Measurements from ENCODE around the gene ACOX3. TPM values are rescaled to one million over a fixed set of nuclear protein-coding genes. Genes with fewer than 3 reads are reported as not detected.

ACOX3 gene
- total RNA-seq, 4 donors from 2014 or later: 17.9 to 31.1 (median 22.5) TPM

DNA sequence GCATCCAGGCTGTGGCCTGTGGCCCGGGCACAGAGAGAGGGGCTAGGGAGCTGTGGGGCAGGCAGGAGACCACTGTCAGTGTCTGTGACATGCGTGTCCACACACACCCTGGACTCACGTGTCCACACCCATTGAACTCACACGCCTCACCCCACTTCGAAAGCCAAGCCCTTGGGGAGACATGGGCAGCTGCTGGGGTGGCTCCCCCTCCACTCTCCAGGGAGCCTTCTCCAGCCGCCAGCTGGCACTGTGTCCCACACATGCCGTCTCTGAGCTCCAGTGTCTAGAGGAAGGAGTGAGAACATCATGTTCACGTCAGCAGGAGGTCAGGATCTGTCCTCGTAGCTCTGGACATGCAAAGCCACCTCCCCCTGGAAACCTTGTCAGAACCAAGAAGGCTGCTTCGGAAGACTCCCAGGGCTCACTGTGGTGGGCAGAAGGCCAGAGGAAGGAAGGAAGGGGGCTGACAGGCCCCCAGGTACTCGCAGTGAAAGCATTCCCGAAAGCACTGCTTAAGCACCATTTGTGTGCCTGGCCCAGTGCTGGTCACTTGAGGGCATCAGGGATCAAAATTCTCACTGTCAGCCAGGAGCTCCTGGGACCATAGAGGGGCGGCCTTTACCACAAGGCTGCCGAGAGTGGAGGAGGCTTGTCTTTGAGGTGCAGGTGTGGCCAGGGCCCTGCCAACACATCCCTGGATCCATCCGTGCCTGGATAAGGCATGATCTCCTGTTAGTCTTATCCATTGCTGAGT, 109.5 kb downstream of the ACOX3 start:
- H3K27ac ChIP-seq: no peak overlapping the region
- no peaks in the 10 kb centered on the region for H3K36me3 ChIP-seq
- no peaks in the 10 kb centered on the region for H3K27me3 ChIP-seq
- H3K9me3 ChIP-seq: peaks cover 0 to 4% of the 10 kb centered on the region in 2 donors
- H3K4me1 ChIP-seq: peaks cover 0 to 5% of the 10 kb centered on the region in 2 donors
- peak; percentile 14 to 19 for DNase-seq
- intact Hi-C loops (cut with DNase I; ENCODE audit: low total_unique reads): no loop called here
- H3K4me3 ChIP-seq: no peak overlapping the region
- no peak for TF ChIP-seq POLR2A (IDR thresholded peaks at IDR 0.05)
- TF ChIP-seq, protein P1, sequence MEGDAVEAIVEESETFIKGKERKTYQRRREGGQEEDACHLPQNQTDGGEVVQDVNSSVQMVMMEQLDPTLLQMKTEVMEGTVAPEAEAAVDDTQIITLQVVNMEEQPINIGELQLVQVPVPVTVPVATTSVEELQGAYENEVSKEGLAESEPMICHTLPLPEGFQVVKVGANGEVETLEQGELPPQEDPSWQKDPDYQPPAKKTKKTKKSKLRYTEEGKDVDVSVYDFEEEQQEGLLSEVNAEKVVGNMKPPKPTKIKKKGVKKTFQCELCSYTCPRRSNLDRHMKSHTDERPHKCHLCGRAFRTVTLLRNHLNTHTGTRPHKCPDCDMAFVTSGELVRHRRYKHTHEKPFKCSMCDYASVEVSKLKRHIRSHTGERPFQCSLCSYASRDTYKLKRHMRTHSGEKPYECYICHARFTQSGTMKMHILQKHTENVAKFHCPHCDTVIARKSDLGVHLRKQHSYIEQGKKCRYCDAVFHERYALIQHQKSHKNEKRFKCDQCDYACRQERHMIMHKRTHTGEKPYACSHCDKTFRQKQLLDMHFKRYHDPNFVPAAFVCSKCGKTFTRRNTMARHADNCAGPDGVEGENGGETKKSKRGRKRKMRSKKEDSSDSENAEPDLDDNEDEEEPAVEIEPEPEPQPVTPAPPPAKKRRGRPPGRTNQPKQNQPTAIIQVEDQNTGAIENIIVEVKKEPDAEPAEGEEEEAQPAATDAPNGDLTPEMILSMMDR (IDR thresholded peaks at IDR 0.05): no peak

DNA sequence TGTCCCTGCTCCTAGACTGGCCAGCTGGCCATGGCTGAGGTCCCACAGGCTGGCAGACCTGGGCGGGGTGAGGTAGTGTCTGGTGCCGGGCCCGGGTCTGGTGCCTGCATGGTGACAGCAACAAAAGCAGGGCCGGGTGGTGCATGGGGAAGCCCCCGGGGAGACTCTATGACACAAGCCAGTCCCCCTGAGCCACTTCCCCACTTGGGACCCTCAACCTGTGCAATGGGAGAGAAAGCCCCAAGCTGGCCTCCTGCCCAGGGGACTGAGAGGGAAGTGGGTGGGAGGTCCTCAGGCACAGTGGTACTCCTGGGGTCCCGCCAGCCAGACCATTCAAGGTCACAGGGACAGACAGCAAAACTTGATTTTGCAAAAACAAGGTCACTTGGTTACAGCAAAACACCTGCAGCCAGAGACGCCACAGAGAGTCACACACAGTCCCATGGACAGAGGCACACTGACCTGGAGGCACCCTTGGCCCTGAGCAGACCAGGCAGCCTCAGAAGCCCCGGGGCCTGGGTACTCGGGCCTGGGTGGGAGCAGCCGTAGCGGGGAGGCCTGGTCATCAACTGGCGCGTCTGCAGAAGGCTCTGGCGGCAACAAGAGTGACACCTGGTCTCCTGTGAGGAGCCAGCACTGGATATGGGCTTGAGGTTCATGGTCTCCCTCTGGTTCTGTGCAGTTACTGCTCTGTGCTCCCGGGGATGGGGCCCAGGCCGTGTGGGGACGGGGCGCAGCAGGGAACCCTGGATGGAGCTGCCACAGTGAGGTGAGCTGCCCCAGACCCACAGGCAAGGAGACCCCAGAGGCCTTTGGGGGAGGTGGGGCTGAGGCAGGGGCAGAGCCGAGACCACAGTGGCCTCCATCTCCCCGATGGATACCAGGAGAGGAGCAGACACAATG, 110.4 kb downstream of the ACOX3 start:
- intact Hi-C loops (cut with DNase I; ENCODE audit: low total_unique reads): no loop called here
- no peaks in the 10 kb centered on the region for H3K36me3 ChIP-seq
- DNase-seq: peak; percentile 12 to 19
- H3K4me1 ChIP-seq: peaks cover 0 to 5% of the 10 kb centered on the region in 2 donors
- no peaks in the 10 kb centered on the region for H3K27me3 ChIP-seq
- no peak overlapping the region for H3K4me3 ChIP-seq
- H3K9me3 ChIP-seq: peaks cover 0 to 4% of the 10 kb centered on the region in 2 donors
- no peak overlapping the region for H3K27ac ChIP-seq
- TF ChIP-seq, protein P1 (IDR thresholded peaks at IDR 0.05): no peak
- no peak for TF ChIP-seq POLR2A (IDR thresholded peaks at IDR 0.05)

DNA sequence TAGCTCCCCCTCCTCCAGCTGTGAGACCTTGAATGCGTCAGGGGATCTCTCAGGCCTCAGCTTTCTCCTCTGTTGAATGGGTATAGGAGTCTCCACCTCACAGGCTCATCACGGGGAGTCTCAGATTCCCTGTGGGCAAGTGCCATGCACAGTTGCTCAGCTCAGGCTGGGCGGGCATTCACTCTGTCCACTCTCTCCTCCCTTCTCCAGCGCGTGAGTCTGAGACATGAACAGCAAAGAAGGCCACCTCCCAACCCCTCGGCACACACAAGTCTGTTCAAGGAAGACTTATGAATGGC, 111.0 kb downstream of the ACOX3 start:
- intact Hi-C loops (cut with DNase I; ENCODE audit: low total_unique reads): no loop called here
- Histone ChIP-seq H3K27me3 (no peaks in the 10 kb centered on the region), H3K27ac (no peak overlapping the region), H3K4me3 (no peak overlapping the region), H3K36me3 (no peaks in the 10 kb centered on the region), H3K4me1 (peaks cover 0 to 5% of the 10 kb centered on the region in 2 donors), H3K9me3 (peaks cover 0 to 4% of the 10 kb centered on the region in 2 donors)
- no peak for DNase-seq
- TF ChIP-seq, protein P1 (IDR thresholded peaks at IDR 0.05): no peak
- no peak for TF ChIP-seq POLR2A (IDR thresholded peaks at IDR 0.05)

DNA sequence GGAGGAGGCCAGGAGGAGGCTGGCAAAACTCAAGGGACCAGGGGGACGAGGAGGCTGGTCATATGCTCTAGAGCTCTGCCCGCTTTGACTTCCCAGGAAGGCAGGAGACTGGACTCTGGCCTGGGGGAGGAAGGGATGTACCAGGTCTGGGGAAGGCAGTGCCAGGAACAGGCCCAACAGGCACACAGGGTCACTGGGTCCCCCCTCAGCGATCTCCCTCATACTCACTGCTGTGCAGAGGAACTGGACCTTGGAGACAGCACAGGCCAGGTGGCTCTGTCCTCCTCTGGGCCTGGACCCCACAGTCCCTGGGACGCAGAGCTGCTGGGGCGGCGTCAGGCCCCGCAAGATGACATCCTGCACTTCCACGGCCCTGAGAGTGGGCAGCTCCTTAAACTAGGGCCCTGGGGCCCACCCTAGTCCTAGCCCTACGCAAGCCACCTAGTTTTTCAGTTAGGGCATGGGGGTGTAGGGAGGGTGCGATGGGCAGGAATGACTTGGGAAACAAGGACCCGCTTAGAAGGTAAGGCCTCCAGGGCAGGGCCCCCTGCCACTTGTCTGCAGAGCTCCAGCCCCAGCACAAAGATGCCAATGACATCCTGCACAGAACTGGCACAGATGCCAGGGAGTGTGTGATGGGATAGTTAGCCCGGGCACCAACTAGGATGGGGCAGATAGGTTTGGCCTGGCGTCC, 111.5 kb downstream of the ACOX3 start:
- H3K27me3 ChIP-seq: no peaks in the 10 kb centered on the region
- DNase-seq: peak; percentile 5 to 10
- no peak overlapping the region for H3K27ac ChIP-seq
- no peak for TF ChIP-seq POLR2A (IDR thresholded peaks at IDR 0.05)
- TF ChIP-seq, protein P1 (IDR thresholded peaks at IDR 0.05): no peak
- intact Hi-C loops (cut with DNase I; ENCODE audit: low total_unique reads): no loop called here
- peaks cover 0 to 4% of the 10 kb centered on the region in 2 donors for H3K9me3 ChIP-seq
- no peaks in the 10 kb centered on the region for H3K36me3 ChIP-seq
- no peak overlapping the region for H3K4me3 ChIP-seq
- peaks cover 0 to 5% of the 10 kb centered on the region in 2 donors for H3K4me1 ChIP-seq
